Transverse colon (tissue), 4 donors: ENCODE measurements around the gene ADAMTS16. TPM values are rescaled to one million over a fixed set of nuclear protein-coding genes. Genes with fewer than 3 reads are reported as not detected.

Experiments used
- DNase-seq: peaks from one replicate; pipeline ENCODE4 v3.0.0-alpha.2; 2019
- H3K27ac ChIP-seq, 4 donors: fragments of 200-600 bp; sonication (generic); 2 replicates each; pipeline ENCODE4 v1.5.1; 2016 to 2018; ENCODE audit warnings: inconsistent platforms in 4 of 4
- H3K27me3 ChIP-seq: fragments of 200-600 bp; sonication (generic); 2 replicates; pipeline ENCODE4 v1.5.1; 2017; ENCODE audit warnings: inconsistent platforms
- H3K36me3 ChIP-seq, 4 donors: fragments of 200-600 bp; sonication (generic); 2 replicates each; pipeline ENCODE4 v1.5.1; 2017 to 2019; ENCODE audit warnings: inconsistent platforms in 4 of 4
- H3K4me1 ChIP-seq, 4 donors: fragments of 200-600 bp; sonication (generic); 2 replicates each; pipeline ENCODE4 v1.5.1; 2017 to 2020; ENCODE audit warnings: inconsistent platforms in 4 of 4
- H3K4me3 ChIP-seq, 4 donors: fragments of 200-600 bp; sonication (generic); 1 replicate in 1 of 4; 2 replicates in 3 of 4; pipeline versions ENCODE4 v1.5.1 to v1.6.1; 2017 to 2019; ENCODE audit warnings: inconsistent platforms in 4 of 4
- H3K9me3 ChIP-seq, 2 donors: fragments of 200-600 bp; sonication (generic); 2 replicates each; pipeline ENCODE4 v1.5.1; 2017 to 2019; ENCODE audit warnings: inconsistent platforms in 2 of 2
- EP300 ChIP-seq: sonication (generic); formaldehyde crosslinking; IDR thresholded peaks from one replicate; pipeline ENCODE4 v1.6.1; 2017; ENCODE audit warnings: antibody characterized with exemption, low read depth
- POLR2A ChIP-seq: fragments of 450-650 bp; IDR thresholded peaks from one replicate; pipeline ENCODE4 v1.6.1; 2016; ENCODE audit warnings: antibody characterized with exemption, mild to moderate bottlenecking, moderate library complexity
- POLR2AphosphoS5 ChIP-seq, 3 donors: sonication (generic); formaldehyde crosslinking; IDR thresholded peaks; one replicate each; pipeline ENCODE4 v1.6.1; 2016; ENCODE audit warnings: antibody characterized with exemption in 3 of 3
- WGBS, 2 donors: methylation state at CpG; one replicate each; pipeline ENCODE4 v1.1.5; 2018; ENCODE audit warnings: low coverage in 1 of 2; 5-methylcytosine and 5-hydroxymethylcytosine counted together
- in situ Hi-C, 4 donors: fragments of 200-750 bp; cut with MboI; loops; one replicate each; pipeline versions ENCODE4 v1.15.0 to v1.15.1; 2017; ENCODE audit warnings: low sequenced_read_pairs in 3 of 4, low pct_ligation_motif_present in 1 of 4, low pct_unique_long_range_greater_than_20kb in 1 of 4
- intact Hi-C: fragments of 100-400 bp; cut with DNase I; formaldehyde crosslinking; loops from one replicate; pipeline ENCODE4 v1.15.1; 2023; ENCODE audit warnings: low total_unique reads
- total RNA-seq, 4 donors: library from RNA; depleted of rRNA; stranded (reverse); fragments of >200 nt; gene quantifications; one replicate each; pipeline ENCODE4 v1.1.0, GENCODE V29; 2016
- TF ChIP-seq, protein P1 (sequence below), 5 experiments: fragments of 200-600 bp in 3 of 5; fragments of 450-650 bp in 2 of 5; sonication (generic) in 3 of 5; IDR thresholded peaks; 1 replicate in 2 of 5; 2 replicates in 3 of 5; pipeline ENCODE4 v1.5.1; 2016 to 2017; ENCODE audit warnings: antibody characterized with exemption in 5 of 5, inconsistent platforms in 3 of 5, mild to moderate bottlenecking in 2 of 5, moderate library complexity in 1 of 5

ADAMTS16 gene
- total RNA-seq, 4 donors from 2014 or later = 0.68 to 4.4 TPM; not detected in 2

GRCh38 chr5:5146530-5147160 is 6.5 kb downstream of the ADAMTS16 start:
- WGBS, 2 donors = 62 to 80% methylated on average over 3 to 11 of the region's 11 CpGs
- no peak for DNase-seq
- no peaks in the 10 kb centered on the region for H3K27me3 ChIP-seq
- no peaks in the 10 kb centered on the region for H3K36me3 ChIP-seq
- TF ChIP-seq POLR2A (no peak), EP300 (no peak), POLR2AphosphoS5 (IDR thresholded peaks at IDR 0.05) (no peak)
- TF ChIP-seq, protein P1, sequence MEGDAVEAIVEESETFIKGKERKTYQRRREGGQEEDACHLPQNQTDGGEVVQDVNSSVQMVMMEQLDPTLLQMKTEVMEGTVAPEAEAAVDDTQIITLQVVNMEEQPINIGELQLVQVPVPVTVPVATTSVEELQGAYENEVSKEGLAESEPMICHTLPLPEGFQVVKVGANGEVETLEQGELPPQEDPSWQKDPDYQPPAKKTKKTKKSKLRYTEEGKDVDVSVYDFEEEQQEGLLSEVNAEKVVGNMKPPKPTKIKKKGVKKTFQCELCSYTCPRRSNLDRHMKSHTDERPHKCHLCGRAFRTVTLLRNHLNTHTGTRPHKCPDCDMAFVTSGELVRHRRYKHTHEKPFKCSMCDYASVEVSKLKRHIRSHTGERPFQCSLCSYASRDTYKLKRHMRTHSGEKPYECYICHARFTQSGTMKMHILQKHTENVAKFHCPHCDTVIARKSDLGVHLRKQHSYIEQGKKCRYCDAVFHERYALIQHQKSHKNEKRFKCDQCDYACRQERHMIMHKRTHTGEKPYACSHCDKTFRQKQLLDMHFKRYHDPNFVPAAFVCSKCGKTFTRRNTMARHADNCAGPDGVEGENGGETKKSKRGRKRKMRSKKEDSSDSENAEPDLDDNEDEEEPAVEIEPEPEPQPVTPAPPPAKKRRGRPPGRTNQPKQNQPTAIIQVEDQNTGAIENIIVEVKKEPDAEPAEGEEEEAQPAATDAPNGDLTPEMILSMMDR (IDR thresholded peaks at IDR 0.05) = no peak
- no peaks in the 10 kb centered on the region for H3K9me3 ChIP-seq
- H3K4me1 ChIP-seq = no peaks in the 10 kb centered on the region
- H3K27ac ChIP-seq = no peak overlapping the region
- intact Hi-C loops (no loop called here), in situ Hi-C loops (loop anchor here in 3 of 4 donors (10.0 to 25.0 kb wide), 3 partner anchors 259 to 268 kb away; partner anchors contain the start of gene ICE1 (in 1 of the 3))
- no peak overlapping the region for H3K4me3 ChIP-seq

GRCh38 chr5:5149154-5149553 is 9.0 kb downstream of the ADAMTS16 start:
- no peak for DNase-seq
- Histone ChIP-seq H3K9me3 (no peaks in the 10 kb centered on the region), H3K4me1 (no peaks in the 10 kb centered on the region), H3K36me3 (no peaks in the 10 kb centered on the region), H3K27me3 (no peaks in the 10 kb centered on the region), H3K27ac (no peak overlapping the region), H3K4me3 (no peak overlapping the region)
- 14 to 65% methylated on average over 1 of the region's 1 CpG for WGBS, 2 donors
- TF ChIP-seq, protein P1 (IDR thresholded peaks at IDR 0.05) = no peak
- TF ChIP-seq POLR2AphosphoS5 (IDR thresholded peaks at IDR 0.05) (no peak), EP300 (no peak), POLR2A (no peak)
- in situ Hi-C loops = loop anchor here in 3 of 4 donors (10.0 to 25.0 kb wide), 3 partner anchors 262 to 266 kb away; partner anchors contain the start of gene ICE1 (in 1 of the 3)
- intact Hi-C loops = no loop called here

GRCh38 chr5:5150667-5151066 is 10.5 kb downstream of the ADAMTS16 start:
- Histone ChIP-seq H3K4me3 (no peak overlapping the region), H3K27ac (no peak overlapping the region), H3K9me3 (no peaks in the 10 kb centered on the region), H3K4me1 (no peaks in the 10 kb centered on the region), H3K27me3 (no peaks in the 10 kb centered on the region), H3K36me3 (no peaks in the 10 kb centered on the region)
- WGBS, 2 donors = 84 to 92% methylated on average over 3 of the region's 3 CpGs
- in situ Hi-C loops (no loop called here), intact Hi-C loops (no loop called here)
- no peak for TF ChIP-seq POLR2AphosphoS5 (IDR thresholded peaks at IDR 0.05)
- no peak for TF ChIP-seq POLR2A
- no peak for TF ChIP-seq EP300
- TF ChIP-seq, protein P1 (IDR thresholded peaks at IDR 0.05) = no peak
- no peak for DNase-seq

- Histone ChIP-seq H3K36me3 (no peaks in the 10 kb centered on the region), H3K4me3 (no peak overlapping the region), H3K4me1 (no peaks in the 10 kb centered on the region), H3K9me3 (no peaks in the 10 kb centered on the region), H3K27me3 (no peaks in the 10 kb centered on the region), H3K27ac (no peak overlapping the region)
- in situ Hi-C loops (no loop called here), intact Hi-C loops (no loop called here)
- no peak for DNase-seq
- TF ChIP-seq, protein P1 (IDR thresholded peaks at IDR 0.05) = no peak
- no peak for TF ChIP-seq POLR2A
- no peak for TF ChIP-seq POLR2AphosphoS5 (IDR thresholded peaks at IDR 0.05)
- no peak for TF ChIP-seq EP300
- 73% methylated on average over 2 of the region's 2 CpGs; no CpG with 5 or more reads in 1 of the 2 donors for WGBS, 2 donors
These were observed 14.6 kb downstream of the ADAMTS16 start for GRCh38 chr5:5154733-5155132.
